HG03439 (cell line): Measurements from ENCODE around the gene KCNJ18.
"Not testable (repeated sequence)": the region's sequence is repeated elsewhere in the genome, so short reads cannot be mapped to it uniquely, and the experiment has no call there.

ENCODE experiments used
- ATAC-seq: cut with Tn5 transposase; IDR thresholded peaks from one replicate; pipeline ENCODE4 v1.9.1; 2021; ENCODE audit warnings: mild to moderate bottlenecking, moderate library complexity; ENCODE audit not compliant: unreplicated experiment

The KCNJ18 gene

GRCh38 chr17:21751111-21751510 lies 58.8 kb downstream of the KCNJ18 start:
- not testable (repeated sequence) for ATAC-seq
